NCI-H524 treated with DMSO at 0.1 percent for 48 hours (cell line): ENCODE data around the gene FOXP2.
A peak's percentile ranks its signal among the peaks of the same experiment; 100 is the strongest.
"Not testable (repeated sequence)": the region's sequence is repeated elsewhere in the genome, so short reads cannot be mapped to it uniquely, and the experiment has no call there.

ENCODE experiments used
- DNase-seq: peaks from one replicate; lab custom pipeline; 2025; lab: John Stamatoyannopoulos, UW

Gene FOXP2

GRCh38 chr7:114504586-114504985, 90.0 kb downstream of the FOXP2 start:
- no peak for DNase-seq

- DNase-seq = no peak
These were observed 92.8 kb downstream of the FOXP2 start for GRCh38 chr7:114507381-114507780.

DNA sequence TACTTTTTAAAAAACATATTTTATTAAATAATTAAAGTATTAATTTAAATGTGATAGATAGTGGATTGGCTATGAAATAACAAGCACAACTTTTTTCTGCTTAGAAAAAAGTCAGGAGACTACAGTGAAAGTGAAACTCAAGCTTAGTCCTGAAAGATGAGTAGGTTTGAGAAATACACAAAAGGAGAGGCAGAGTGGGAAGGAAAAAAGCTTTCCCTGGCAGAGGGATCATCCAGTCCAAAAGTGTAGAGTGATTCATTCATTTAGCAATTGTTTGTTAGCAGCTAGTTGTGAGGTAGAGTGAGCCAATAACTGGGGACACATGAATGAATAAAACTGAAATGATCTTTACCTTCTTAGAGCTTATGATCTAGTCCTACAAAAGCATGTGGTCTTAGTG, 93.5 kb downstream of the FOXP2 start:
- DNase-seq = no peak

DNA sequence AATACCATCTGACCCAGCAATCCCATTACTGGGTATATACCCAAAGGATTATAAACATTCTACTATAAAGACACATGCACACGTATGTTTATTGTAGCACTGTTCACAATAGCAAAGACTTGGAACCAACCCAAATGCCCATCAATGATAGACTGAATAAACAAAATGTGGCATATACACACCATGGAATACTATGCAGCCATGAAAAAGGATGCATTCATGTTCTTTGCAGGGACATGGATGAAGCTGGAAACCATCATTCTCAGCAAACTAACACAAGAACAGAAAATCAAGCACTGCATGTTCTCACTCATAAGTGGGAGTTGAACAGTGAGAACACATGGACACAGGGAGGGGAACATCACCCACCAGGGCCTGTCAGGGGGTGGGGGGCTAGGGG, 96.2 kb downstream of the FOXP2 start:
- not testable (repeated sequence) for DNase-seq

DNA sequence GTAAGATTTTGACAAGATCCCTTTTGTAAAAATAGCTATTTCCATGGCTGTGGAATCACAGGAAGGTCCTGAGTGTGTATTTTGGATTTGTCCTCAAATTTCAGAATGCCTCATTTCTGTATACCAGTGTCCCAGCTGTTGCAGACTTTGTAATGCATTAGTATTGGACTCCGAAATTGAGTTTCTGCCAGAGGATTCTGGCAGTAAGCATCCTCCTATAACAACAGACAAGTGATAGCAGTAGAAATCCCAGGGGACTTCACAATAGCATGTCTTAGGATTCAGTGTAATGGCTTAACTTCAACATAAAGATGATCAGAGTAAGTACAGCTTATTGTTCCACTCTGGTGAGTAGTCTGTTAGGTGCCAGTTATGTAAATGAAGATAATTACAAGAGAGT, 104.6 kb downstream of the FOXP2 start:
- DNase-seq = peak; percentile 73

GRCh38 chr7:114522081-114522480, 107.5 kb downstream of the FOXP2 start:
- DNase-seq = no peak

DNA sequence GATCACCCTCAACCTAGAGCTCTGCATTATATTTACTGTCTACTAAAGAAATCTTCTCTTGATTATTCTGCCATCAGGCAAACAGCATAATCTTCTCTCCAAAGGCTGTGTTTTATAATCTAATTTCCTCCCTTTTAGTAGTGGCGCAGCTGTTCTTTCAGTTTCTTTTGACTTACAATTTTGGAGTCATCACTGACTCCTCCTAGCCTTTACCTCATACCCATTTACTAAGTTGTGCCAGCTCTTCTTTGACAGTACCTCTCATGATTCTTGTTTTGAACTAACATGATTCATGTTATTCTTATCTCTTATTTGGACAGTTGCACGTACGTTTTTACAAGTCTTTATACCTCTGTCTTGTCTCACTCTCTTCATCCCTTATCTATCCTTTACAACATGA, 113.0 kb downstream of the FOXP2 start:
- DNase-seq = no peak

DNA sequence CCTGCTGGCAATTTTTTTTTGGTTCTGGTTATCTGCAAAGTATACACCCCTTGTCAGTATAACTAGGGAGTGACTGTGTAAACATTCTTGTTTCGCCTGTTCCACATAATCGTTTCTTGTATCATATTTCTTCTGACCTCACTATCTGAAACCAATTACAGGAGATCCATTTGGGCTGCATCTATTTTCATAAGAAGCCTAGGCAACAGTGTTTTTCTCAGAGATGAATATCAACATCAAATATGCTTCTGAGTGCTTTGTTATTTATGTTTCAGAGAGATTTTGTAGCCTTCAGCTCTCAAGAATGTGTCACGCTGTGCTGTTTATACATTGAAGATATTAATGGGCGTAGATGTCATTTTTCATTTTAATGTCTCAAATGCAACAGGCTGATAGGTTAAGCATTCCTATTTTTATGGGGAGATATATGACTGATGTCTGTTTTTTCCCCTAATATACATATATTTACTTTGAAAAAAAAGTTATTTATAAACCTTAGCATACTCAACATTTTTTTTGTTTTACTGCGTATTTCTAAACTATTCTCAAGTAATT, 115.5 kb downstream of the FOXP2 start:
- DNase-seq = no peak

GRCh38 chr7:114531326-114531725, 116.7 kb downstream of the FOXP2 start:
- DNase-seq = no peak

DNA sequence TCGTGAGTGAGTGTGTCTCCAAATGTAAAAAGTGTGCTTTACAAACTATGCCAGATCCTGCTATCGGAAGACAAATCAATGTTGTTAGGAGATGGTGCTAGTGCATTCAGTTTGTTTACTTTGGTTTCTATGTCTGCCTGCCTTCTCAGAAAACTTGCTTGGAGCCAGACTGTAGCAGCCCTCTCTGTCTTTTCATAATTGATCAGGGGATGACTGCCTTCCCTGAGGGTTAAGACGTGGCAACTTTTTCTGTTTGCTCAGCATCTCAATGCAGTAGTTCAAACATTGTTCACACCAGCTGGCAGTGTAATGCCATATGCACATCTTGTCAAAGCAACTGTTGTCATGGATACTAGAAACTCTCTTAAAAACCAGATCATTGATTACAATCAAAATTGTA, 118.5 kb downstream of the FOXP2 start:
- DNase-seq = peak; percentile 28

GRCh38 chr7:114534953-114535352, 120.3 kb downstream of the FOXP2 start:
- no peak for DNase-seq

GRCh38 chr7:114539575-114539974, 125.0 kb downstream of the FOXP2 start:
- DNase-seq = peak; percentile 62

DNA sequence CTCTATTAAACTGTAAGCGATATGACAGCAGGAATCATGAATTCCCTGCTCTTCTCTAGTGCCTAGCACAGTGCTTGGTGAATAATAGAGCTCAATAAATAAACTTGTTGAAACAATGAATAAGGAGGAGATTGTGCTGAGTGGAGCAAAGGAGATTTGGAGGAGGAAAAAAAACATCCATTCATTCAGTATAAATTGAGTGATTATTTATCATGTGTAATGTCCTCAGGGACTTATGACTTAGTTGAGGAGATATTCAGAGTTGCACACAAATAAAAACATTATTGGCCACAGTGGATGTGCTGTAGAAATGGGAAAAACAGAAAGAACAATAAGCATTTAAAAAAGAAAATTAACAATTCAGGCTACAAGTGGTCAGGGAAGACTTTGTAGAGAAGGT, 125.7 kb downstream of the FOXP2 start:
- no peak for DNase-seq

GRCh38 chr7:114547346-114547745, 132.7 kb downstream of the FOXP2 start:
- not testable (repeated sequence) for DNase-seq

DNA sequence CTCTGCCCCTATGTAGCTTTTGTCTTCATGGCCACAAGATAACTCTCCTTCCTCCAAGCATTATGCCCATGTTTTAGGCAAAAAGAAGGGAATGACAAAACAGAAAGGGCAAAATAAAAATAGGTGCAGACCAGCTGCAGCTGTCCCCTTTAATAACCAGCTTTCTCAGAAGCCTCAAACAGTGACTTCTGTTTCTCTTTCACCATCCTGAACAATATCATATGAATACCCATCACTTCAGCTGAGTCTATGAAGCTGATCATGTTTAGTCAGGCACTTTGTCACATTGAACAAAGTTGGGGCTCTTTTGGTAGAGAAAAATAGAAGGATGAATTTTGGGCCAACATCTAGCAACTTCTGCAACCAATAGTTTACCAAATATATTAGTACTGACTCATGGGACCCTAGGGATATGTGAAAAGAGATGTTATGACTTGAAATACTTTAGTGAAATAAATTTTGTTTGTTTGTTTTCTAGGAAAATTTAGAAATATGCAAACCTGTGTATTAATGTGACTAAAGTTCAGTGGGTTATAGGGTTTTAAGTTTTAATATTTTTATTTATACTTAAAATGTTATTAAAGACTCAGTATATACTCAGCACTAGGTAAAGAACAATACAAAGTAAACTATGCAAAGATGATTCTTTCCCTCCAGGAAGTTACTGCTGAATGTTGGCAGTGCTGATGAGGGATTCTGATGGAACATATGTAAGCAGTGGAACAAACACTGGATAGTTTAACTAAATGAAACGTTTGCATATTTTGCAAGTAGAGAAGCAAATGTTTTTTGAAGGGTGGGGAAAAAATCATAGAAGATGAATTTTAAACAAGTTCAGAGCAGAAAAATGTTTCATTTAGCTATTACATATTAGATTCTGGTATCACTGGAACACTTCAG, 133.7 kb downstream of the FOXP2 start:
- DNase-seq = no peak

- DNase-seq = no peak
These were observed 140.3 kb downstream of the FOXP2 start for GRCh38 chr7:114554781-114555537.

GRCh38 chr7:114567416-114567815, 152.8 kb downstream of the FOXP2 start:
- DNase-seq = no peak

DNA sequence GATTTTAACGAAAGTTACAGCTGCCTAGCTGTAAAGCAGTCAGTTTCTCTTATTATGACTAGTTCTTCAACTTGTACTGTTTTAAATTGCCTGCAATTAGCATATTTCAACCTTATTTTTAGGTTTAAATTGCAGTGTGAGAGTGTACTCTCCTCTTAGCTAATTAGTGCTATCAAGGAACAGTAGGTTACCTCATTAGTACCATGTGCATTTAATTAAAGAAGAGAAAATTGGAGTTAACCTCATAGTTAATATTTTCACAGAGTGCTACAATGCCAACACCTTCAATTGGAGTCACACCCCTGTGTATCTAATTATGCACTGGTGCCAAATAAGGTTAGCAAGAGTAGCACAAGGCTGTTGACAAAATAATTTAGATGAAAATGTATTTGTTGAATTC, 154.6 kb downstream of the FOXP2 start:
- DNase-seq = no peak

DNA sequence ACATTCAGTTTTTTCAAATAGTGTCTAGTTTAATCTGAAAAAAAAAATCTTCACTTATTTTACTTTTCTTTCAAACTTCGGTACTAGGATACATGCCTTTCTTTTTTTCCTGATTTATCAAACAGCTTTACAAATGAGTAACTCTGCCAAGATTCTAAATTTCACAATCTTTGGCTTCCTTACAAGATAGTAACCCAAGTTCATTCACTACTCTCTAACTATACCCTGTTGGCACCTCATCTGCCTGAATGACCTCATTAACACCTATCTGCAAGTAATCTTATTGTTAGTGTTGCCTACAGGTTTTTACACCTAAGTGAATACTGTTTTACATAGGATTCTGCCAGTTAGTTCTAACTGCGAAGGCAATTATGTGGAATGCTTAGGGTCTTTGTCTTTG, 159.8 kb downstream of the FOXP2 start:
- no peak for DNase-seq

GRCh38 chr7:114575098-114575497, 160.5 kb downstream of the FOXP2 start:
- no peak for DNase-seq

DNA sequence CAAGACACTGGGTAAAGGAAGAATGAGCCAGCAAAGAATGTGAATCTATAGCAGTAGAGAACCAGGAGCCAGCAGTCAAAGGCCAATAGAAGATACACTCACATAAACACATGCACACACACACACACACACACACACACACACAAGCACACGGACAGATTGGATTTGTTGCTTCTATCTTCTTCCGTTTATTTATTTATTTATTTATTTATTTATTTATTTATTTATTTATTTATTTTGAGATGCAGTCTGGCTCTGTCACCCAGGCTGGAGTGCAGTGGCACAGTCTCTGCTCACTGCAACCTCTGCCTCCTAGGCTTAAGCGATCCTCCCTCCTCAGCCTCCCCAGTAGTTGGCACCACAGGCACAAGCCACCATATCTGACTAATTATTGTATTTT, 166.3 kb downstream of the FOXP2 start:
- DNase-seq = not testable (repeated sequence)

- DNase-seq = no peak
These were observed 173.9 kb downstream of the FOXP2 start for GRCh38 chr7:114588506-114588905.

- DNase-seq = peak; percentile 1
These were observed 174.8 kb downstream of the FOXP2 start for GRCh38 chr7:114589436-114589835.
